ENCODE data around the gene NOBOX. TPM values are rescaled to one million over a fixed set of nuclear protein-coding genes. Genes with fewer than 3 reads are reported as not detected.
"Not testable (repeated sequence)": the region's sequence is repeated elsewhere in the genome, so short reads cannot be mapped to it uniquely, and the experiment has no call there.

NOBOX gene
- polyA plus RNA-seq, 5 donors = not detected

GRCh38 chr7:144391823-144392255 lies 11.7 kb downstream of the NOBOX start:
- DNase-seq = peak; percentile 64 to 67

DNA sequence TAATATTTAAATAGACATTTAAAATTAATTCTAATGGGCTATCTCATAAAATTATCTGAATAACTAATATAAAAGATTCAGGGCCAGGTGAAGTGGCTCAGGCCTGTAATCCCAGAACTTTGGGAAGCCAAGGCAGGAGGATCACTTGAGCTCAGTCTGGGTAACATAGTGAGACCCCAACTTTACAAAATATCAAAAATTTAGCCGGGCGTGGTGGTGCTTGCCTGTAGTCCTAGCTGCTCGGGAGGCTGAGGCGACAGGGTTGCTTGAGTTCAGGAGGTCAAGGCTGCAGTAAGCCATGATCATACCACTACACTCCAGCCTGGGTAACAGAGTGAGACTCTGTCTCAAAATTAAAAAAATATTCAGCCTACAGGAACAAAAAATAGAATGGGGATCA lies 12.5 kb downstream of the NOBOX start:
- no peak for DNase-seq

DNA sequence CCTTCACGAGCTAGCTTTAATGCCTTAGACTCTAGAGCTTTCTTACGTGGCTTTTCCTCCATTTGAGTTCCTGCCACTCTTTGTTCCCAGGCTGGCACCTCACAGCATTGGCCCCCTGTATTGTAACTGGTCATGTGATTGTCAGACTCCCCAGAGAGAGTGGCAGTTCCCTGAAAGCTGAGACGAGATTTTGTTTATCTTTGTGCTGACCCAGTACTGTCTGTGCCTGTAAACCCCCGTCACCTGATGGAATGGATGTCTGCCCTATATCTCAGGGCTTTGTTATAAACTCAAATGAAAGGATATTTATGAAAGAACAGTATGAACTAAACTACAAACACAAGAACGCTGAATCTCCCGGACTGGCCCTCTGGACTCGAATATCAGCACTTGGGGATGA lies 13.0 kb downstream of the NOBOX start:
- no peak for DNase-seq

GRCh38 chr7:144388950-144389349 lies 14.5 kb downstream of the NOBOX start:
- DNase-seq = no peak

- DNase-seq = no peak
Observed at GRCh38 chr7:144386741-144387140, 16.8 kb downstream of the NOBOX start.

DNA sequence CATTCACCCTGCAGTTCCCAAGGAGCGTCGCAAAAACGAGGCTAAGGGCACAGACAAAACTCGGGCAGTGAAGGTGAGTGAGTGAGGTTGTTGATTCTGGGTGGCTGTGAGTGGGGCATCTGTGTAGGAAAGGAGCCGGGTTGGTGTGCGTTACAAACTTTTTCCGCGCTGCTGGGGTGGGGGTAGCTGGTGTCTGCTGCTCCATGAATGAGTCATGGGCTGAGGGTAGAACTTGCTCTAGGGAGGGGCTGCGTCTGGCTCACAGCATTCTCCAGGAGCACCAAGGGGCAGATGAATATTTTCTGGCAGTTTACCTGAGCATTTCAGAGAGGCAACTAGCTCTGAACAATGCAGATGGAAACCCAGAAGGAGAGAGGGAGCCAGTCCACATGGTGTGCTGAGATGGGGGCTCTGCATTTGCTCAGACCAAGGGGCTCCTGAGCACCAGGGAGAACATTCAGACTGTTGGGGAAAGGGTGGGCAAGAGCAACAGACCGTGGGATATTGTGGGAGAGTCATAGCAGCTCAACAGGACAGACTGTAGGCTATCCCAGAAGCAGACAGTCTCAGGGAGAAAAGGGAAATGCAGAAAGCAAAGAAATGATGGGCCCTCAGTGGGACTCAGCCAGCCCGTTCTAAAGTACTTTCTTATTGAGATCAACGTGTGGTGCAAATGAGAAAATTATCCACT lies 18.8 kb downstream of the NOBOX start:
- DNase-seq = no peak

DNA sequence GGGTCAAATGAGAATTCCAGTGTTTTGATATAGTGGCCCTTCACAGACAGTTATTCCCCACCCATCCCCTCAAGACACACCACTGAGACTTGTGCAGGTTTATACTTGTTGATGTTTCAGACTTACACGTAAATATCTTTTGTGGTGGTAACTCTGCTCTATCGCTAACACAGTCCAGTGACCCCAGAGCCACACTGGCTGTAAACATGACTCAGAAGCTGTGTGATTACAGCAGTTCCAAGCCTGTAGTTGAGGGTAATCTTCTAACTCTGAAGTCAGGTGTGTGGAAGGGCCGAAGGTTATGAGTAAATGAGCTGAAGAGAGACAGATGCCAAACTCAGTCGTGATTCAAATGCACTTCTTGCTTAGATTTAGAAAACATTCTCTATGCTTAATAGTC lies 19.4 kb downstream of the NOBOX start:
- no peak for DNase-seq

- DNase-seq = no peak
Observed at GRCh38 chr7:144379776-144380384, 23.6 kb downstream of the NOBOX start.

- DNase-seq = no peak
Observed at GRCh38 chr7:144378651-144379050, 24.8 kb downstream of the NOBOX start.

- not testable (repeated sequence) for DNase-seq
Observed at GRCh38 chr7:144369221-144369620, 34.3 kb downstream of the NOBOX start.

DNA sequence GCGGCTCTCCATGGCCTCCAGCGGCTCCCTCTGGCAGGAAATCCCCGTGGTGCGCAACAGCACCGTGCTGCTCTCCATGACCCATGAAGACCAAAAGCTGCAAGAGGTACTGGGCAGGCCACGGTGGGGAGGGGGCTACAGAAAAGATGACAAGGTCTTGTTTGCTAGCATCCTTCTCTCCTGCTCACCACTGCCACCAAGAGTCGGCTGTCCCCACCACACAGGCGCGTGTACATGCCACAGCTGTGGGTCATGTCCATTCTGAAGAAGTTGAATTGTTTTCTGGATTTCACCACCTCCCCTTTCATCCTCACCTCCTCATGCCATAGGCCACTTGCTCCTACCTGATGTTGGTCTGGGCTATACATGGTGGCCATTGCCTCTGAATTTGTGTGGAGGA lies 36.2 kb downstream of the NOBOX start:
- DNase-seq = not testable (repeated sequence)

DNA sequence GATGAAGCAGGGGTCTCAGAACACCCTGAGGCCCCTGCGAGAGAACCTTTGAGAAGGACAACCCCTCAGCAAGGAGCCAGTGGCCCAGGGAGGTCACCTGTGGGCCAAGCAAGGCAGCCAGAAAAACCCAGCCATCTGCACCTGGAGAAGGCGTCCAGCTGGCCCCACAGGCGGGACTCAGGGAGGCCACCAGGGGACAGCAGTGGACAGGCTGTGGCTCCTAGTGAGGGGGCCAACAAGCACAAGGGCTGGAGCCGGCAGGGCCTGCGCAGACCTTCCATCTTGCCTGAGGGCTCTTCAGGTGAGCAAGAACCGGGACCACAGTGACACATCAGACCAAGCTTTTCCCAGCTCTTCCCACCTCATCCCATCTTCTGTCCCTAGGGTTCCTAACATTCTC lies 38.0 kb downstream of the NOBOX start:
- not testable (repeated sequence) for DNase-seq

GRCh38 chr7:144362061-144362460 lies 41.4 kb downstream of the NOBOX start:
- DNase-seq = not testable (repeated sequence)

- not testable (repeated sequence) for DNase-seq
Observed at GRCh38 chr7:144356860-144357259, 46.6 kb downstream of the NOBOX start.

GRCh38 chr7:144356185-144356584 lies 47.3 kb downstream of the NOBOX start:
- not testable (repeated sequence) for DNase-seq

GRCh38 chr7:144355176-144355822 lies 48.2 kb downstream of the NOBOX start, which contains the start of gene ARHGEF5:
Gene ARHGEF5, plus strand, starts transcription at chr7:144355402. Its CDS starts 7,268 bp downstream, at chr7:144362670.
- not testable (repeated sequence) for DNase-seq

GRCh38 chr7:144351667-144352066 lies 51.8 kb downstream of the NOBOX start:
- not testable (repeated sequence) for DNase-seq

DNA sequence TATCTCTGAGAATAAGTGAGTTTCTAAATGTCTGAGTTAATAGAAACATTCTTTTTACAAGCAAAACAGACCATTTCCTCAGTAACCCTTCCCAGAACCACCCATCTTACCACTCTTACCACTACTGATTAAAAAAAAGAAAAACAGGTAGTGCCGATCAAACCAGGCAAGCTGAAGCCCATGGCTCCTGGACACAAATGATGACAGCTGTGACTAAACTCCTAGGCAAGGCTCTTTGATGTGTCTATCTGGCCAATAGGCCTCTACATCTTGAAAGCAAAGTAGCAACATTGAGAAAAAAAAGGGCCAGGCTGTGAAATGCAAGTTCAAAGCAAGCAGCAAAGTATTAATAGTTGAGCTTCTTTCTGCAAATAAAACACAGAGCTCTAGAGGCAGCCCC lies 54.9 kb downstream of the NOBOX start:
- DNase-seq = not testable (repeated sequence)
